Loucy (cell line): Measurements from ENCODE around the gene SPOCK1.

ENCODE experiments used
- EZH2phosphoT487 ChIP-seq: fragments of 200-600 bp; IDR thresholded peaks from 2 replicates; pipeline ENCODE4 v1.6.1; 2018; ENCODE audit warnings: antibody characterized with exemption, mild to moderate bottlenecking, moderate library complexity, borderline replicate concordance
- TF ChIP-seq, protein P1 (sequence below): fragments of 200-600 bp; sonication (generic); conservative IDR thresholded peaks from 2 replicates; pipeline ENCODE4 v1.5.1; 2014; ENCODE audit warnings: mild to moderate bottlenecking, antibody characterized with exemption, low read length

GRCh38 chr5:137487600-137487999 lies 11.5 kb downstream of the SPOCK1 start:
- TF ChIP-seq, protein P1, sequence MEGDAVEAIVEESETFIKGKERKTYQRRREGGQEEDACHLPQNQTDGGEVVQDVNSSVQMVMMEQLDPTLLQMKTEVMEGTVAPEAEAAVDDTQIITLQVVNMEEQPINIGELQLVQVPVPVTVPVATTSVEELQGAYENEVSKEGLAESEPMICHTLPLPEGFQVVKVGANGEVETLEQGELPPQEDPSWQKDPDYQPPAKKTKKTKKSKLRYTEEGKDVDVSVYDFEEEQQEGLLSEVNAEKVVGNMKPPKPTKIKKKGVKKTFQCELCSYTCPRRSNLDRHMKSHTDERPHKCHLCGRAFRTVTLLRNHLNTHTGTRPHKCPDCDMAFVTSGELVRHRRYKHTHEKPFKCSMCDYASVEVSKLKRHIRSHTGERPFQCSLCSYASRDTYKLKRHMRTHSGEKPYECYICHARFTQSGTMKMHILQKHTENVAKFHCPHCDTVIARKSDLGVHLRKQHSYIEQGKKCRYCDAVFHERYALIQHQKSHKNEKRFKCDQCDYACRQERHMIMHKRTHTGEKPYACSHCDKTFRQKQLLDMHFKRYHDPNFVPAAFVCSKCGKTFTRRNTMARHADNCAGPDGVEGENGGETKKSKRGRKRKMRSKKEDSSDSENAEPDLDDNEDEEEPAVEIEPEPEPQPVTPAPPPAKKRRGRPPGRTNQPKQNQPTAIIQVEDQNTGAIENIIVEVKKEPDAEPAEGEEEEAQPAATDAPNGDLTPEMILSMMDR: no peak
- no peak for TF ChIP-seq EZH2phosphoT487
